Measurements from ENCODE around the gene BICD2. TPM values are rescaled to one million over a fixed set of nuclear protein-coding genes. Genes with fewer than 3 reads are reported as not detected.

BICD2 gene
- total RNA-seq, 4 donors from 2014 or later: 15.7 to 29.3 (median 19.7) TPM

- H3K27me3 ChIP-seq: no peaks in the 10 kb centered on the region
- H3K27ac ChIP-seq: no peak overlapping the region
- WGBS, 2 donors (ENCODE audit: low coverage in 1 of 2): 56% methylated on average over 13 of the region's 17 CpGs; no CpG with 5 or more reads in 1 of the 2 donors
- TF ChIP-seq CTCF (IDR thresholded peaks at IDR 0.05) (no peak), EP300 (IDR thresholded peaks at IDR 0.05; ENCODE audit: low read depth) (no peak), POLR2AphosphoS5 (IDR thresholded peaks at IDR 0.05) (no peak), POLR2A (IDR thresholded peaks at IDR 0.05) (no peak)
- H3K9me3 ChIP-seq: no peaks in the 10 kb centered on the region
- no peak for DNase-seq
- in situ Hi-C loops (cut with MboI; ENCODE audit: low pct_ligation_motif_present in 1 of 4, low pct_unique_long_range_greater_than_20kb in 1 of 4, low sequenced_read_pairs in 3 of 4) (loop anchor here in 3 of 4 donors (5.0 kb wide), 2 partner anchors 67 to 77 kb away; no protein-coding TSS in a partner anchor), intact Hi-C loops (cut with DNase I; ENCODE audit: low total_unique reads) (loop anchor here (2.0 kb wide), 1 partner anchor 75 kb away; no protein-coding TSS in a partner anchor)
- H3K4me3 ChIP-seq: no peak overlapping the region
- H3K4me1 ChIP-seq: peaks cover 0 to 18% (median 6%) of the 10 kb centered on the region in 4 donors
- peaks cover 0 to 48% (median 20%) of the 10 kb centered on the region in 4 donors for H3K36me3 ChIP-seq
Measured at GRCh38 chr9:92715488-92716231, 49.0 kb downstream of the BICD2 start.

GRCh38 chr9:92714787-92715487 lies 49.7 kb downstream of the BICD2 start:
- no peak for DNase-seq
- Histone ChIP-seq H3K36me3 (peaks cover 0 to 44% (median 19%) of the 10 kb centered on the region in 4 donors), H3K4me3 (no peak overlapping the region), H3K9me3 (no peaks in the 10 kb centered on the region), H3K27ac (no peak overlapping the region), H3K4me1 (peaks cover 0 to 18% (median 6%) of the 10 kb centered on the region in 4 donors), H3K27me3 (no peaks in the 10 kb centered on the region)
- intact Hi-C loops (cut with DNase I; ENCODE audit: low total_unique reads): no loop called here
- TF ChIP-seq POLR2AphosphoS5 (IDR thresholded peaks at IDR 0.05): no peak
- TF ChIP-seq EP300 (IDR thresholded peaks at IDR 0.05; ENCODE audit: low read depth): no peak
- no peak for TF ChIP-seq POLR2A (IDR thresholded peaks at IDR 0.05)
- TF ChIP-seq CTCF (IDR thresholded peaks at IDR 0.05): no peak
- in situ Hi-C loops (cut with MboI; ENCODE audit: low pct_ligation_motif_present in 1 of 4, low pct_unique_long_range_greater_than_20kb in 1 of 4, low sequenced_read_pairs in 3 of 4): loop anchor here in 3 of 4 donors (5.0 kb wide), 2 partner anchors 67 to 77 kb away; no protein-coding TSS in a partner anchor
- WGBS, 2 donors (ENCODE audit: low coverage in 1 of 2): 93% methylated on average over 34 of the region's 34 CpGs; no CpG with 5 or more reads in 1 of the 2 donors

GRCh38 chr9:92714016-92714415 lies 50.6 kb downstream of the BICD2 start:
- Histone ChIP-seq H3K27me3 (no peaks in the 10 kb centered on the region), H3K4me3 (no peak overlapping the region), H3K36me3 (peaks cover 0 to 34% (median 15%) of the 10 kb centered on the region in 4 donors), H3K27ac (no peak overlapping the region), H3K4me1 (peaks cover 0 to 18% (median 6%) of the 10 kb centered on the region in 4 donors), H3K9me3 (no peaks in the 10 kb centered on the region)
- in situ Hi-C loops (cut with MboI; ENCODE audit: low pct_ligation_motif_present in 1 of 4, low pct_unique_long_range_greater_than_20kb in 1 of 4, low sequenced_read_pairs in 3 of 4): no loop called here
- no peak for TF ChIP-seq CTCF (IDR thresholded peaks at IDR 0.05)
- TF ChIP-seq EP300 (IDR thresholded peaks at IDR 0.05; ENCODE audit: low read depth): no peak
- TF ChIP-seq POLR2AphosphoS5 (IDR thresholded peaks at IDR 0.05): no peak
- no peak for TF ChIP-seq POLR2A (IDR thresholded peaks at IDR 0.05)
- intact Hi-C loops (cut with DNase I; ENCODE audit: low total_unique reads): no loop called here
- no peak for DNase-seq
- WGBS, 2 donors (ENCODE audit: low coverage in 1 of 2): 86 to 97% methylated on average over 1 to 3 of the region's 3 CpGs

GRCh38 chr9:92713528-92713927 lies 51.1 kb downstream of the BICD2 start:
- no peaks in the 10 kb centered on the region for H3K9me3 ChIP-seq
- no peak overlapping the region for H3K4me3 ChIP-seq
- peaks cover 0 to 18% (median 6%) of the 10 kb centered on the region in 4 donors for H3K4me1 ChIP-seq
- in situ Hi-C loops (cut with MboI; ENCODE audit: low pct_ligation_motif_present in 1 of 4, low pct_unique_long_range_greater_than_20kb in 1 of 4, low sequenced_read_pairs in 3 of 4) (no loop called here), intact Hi-C loops (cut with DNase I; ENCODE audit: low total_unique reads) (no loop called here)
- 89 to 92% methylated on average over 3 to 15 of the region's 15 CpGs for WGBS, 2 donors (ENCODE audit: low coverage in 1 of 2)
- H3K36me3 ChIP-seq: peaks cover 0 to 30% (median 12%) of the 10 kb centered on the region in 4 donors
- TF ChIP-seq POLR2A (IDR thresholded peaks at IDR 0.05): no peak
- DNase-seq: no peak
- H3K27ac ChIP-seq: no peak overlapping the region
- H3K27me3 ChIP-seq: no peaks in the 10 kb centered on the region
